Cardiac fibroblast (primary cell): Measurements from ENCODE around the gene VPS16.
"Not testable (repeated sequence)": the region's sequence is repeated elsewhere in the genome, so short reads cannot be mapped to it uniquely, and the experiment has no call there.

ENCODE experiments used
- DNase-seq, 2 donors: peaks; one replicate each; pipeline versions ENCODE4 v3.0.0 to v3.0.0-alpha.2; 2010; ENCODE audit warnings: low read depth in 2 of 2
- H3K4me3 ChIP-seq, 2 donors: replicated peaks in 1 of 2; 1 replicate in 1 of 2; 2 replicates in 1 of 2; pipeline ENCODE4 v1.5.1; 2011; ENCODE audit warnings: low read depth in 2 of 2, low read length in 2 of 2, mild to moderate bottlenecking in 2 of 2, moderate library complexity in 1 of 2
- CTCF ChIP-seq: IDR thresholded peaks from one replicate; pipeline ENCODE4 v1.5.1; 2011; ENCODE audit warnings: low read depth, mild to moderate bottlenecking, low read length, inconsistent platforms

VPS16 gene

GRCh38 chr20:2822073-2822472, 18.5 kb upstream of the VPS16 start:
- TF ChIP-seq CTCF: no peak
- no peak overlapping the region for H3K4me3 ChIP-seq
- no peak for DNase-seq

- no peak for TF ChIP-seq CTCF
- H3K4me3 ChIP-seq: no peak overlapping the region
- DNase-seq: no peak
Measured at GRCh38 chr20:2825761-2826160, 14.8 kb upstream of the VPS16 start.

- no peak overlapping the region for H3K4me3 ChIP-seq
- no peak for TF ChIP-seq CTCF
- no peak for DNase-seq
Measured at GRCh38 chr20:2826655-2827054, 13.9 kb upstream of the VPS16 start.

- no peak overlapping the region for H3K4me3 ChIP-seq
- DNase-seq: no peak
- no peak for TF ChIP-seq CTCF
Measured at GRCh38 chr20:2829376-2829775, 11.2 kb upstream of the VPS16 start.

- DNase-seq, H3K4me3 ChIP-seq: not testable (repeated sequence)
Measured at GRCh38 chr20:2831206-2831605, 9.3 kb upstream of the VPS16 start.

- no peak for TF ChIP-seq CTCF
- H3K4me3 ChIP-seq: no peak overlapping the region
- no peak for DNase-seq
Measured at GRCh38 chr20:2833761-2834160, 6.8 kb upstream of the VPS16 start.

GRCh38 chr20:2834401-2835110, 6.0 kb upstream of the VPS16 start:
- TF ChIP-seq CTCF: no peak
- H3K4me3 ChIP-seq: no peak overlapping the region
- DNase-seq: no peak
